WTC11 (cell line): ENCODE results near the gene GOLGA3. TPM values are rescaled to one million over a fixed set of nuclear protein-coding genes. Genes with fewer than 3 reads are reported as not detected.
A peak's percentile ranks its signal among the peaks of the same experiment; 100 is the strongest.

Experiments
- ATAC-seq: fragments of 200-7000 bp; cut with Tn5 transposase; 2 replicates; pipeline ENCODE4 v1.10.0; 2021; ENCODE audit warnings: mild to moderate bottlenecking, moderate library complexity
- CTCF ChIA-PET: fragments of 300-600 bp; sonication (Branson Sonifier 250); formaldehyde crosslinking; loops from one replicate; lab custom pipeline; 2021; ENCODE audit warnings: antibody characterized with exemption; lab: Charles Lee
- POLR2A ChIA-PET: fragments of 350-600 bp; sonication (Branson Sonifier 250); formaldehyde crosslinking; loops from one replicate; lab custom pipeline; 2021; ENCODE audit warnings: antibody characterized with exemption; lab: Charles Lee
- DNase-seq: peaks from one replicate; pipeline ENCODE4 v3.0.0; 2021; ENCODE audit warnings: low spot score
- H3K27ac Mint-ChIP-seq: 2 replicates; pipeline ENCODE4 v1.8.0; 2021; ENCODE audit warnings: mixed read lengths
- H3K27me3 Mint-ChIP-seq: 2 replicates; pipeline ENCODE4 v1.8.0; 2021; ENCODE audit warnings: low read depth, mild to moderate bottlenecking, moderate library complexity, mixed read lengths
- H3K36me3 Mint-ChIP-seq: 2 replicates; pipeline ENCODE4 v1.8.0; 2021; ENCODE audit warnings: mixed read lengths
- H3K4me1 Mint-ChIP-seq: 2 replicates; pipeline ENCODE4 v1.8.0; 2022; ENCODE audit warnings: mixed read lengths
- H3K4me3 Mint-ChIP-seq: 2 replicates; pipeline ENCODE4 v1.8.0; 2021; ENCODE audit warnings: mild to moderate bottlenecking, moderate library complexity, mixed read lengths
- H3K9me3 Mint-ChIP-seq: 2 replicates; pipeline ENCODE4 v1.8.0; 2021; ENCODE audit warnings: mixed read lengths
- CBFB ChIP-seq: sonication (generic); formaldehyde crosslinking; IDR thresholded peaks from 2 replicates; pipeline ENCODE4 v1.8.1; 2022; ENCODE audit warnings: mild to moderate bottlenecking, low read depth, missing genetic modification reagents
- CDX4 ChIP-seq: fragments of 250-450 bp; sonication (Bioruptor Pico); IDR thresholded peaks from 2 replicates; pipeline ENCODE4 v1.9.0; 2021; ENCODE audit warnings: moderate library complexity, mild to moderate bottlenecking, inconsistent platforms, borderline replicate concordance
- CREB1 ChIP-seq: sonication (generic); formaldehyde crosslinking; IDR thresholded peaks from 2 replicates; pipeline ENCODE4 v1.8.0; 2023; ENCODE audit warnings: mild to moderate bottlenecking, missing genetic modification reagents
- ETV6 ChIP-seq: sonication (generic); formaldehyde crosslinking; IDR thresholded peaks from 2 replicates; pipeline ENCODE4 v1.8.1; 2022; ENCODE audit warnings: mild to moderate bottlenecking, missing genetic modification reagents
- FOXJ3 ChIP-seq: sonication (generic); formaldehyde crosslinking; IDR thresholded peaks from 2 replicates; pipeline ENCODE4 v1.9.0; 2021; ENCODE audit warnings: missing genetic modification reagents, mild to moderate bottlenecking, borderline replicate concordance
- FOXK1 ChIP-seq: sonication (generic); formaldehyde crosslinking; IDR thresholded peaks from 2 replicates; pipeline ENCODE4 v1.8.0; 2022; ENCODE audit warnings: mild to moderate bottlenecking, moderate library complexity, missing genetic modification reagents
- GABPB1 ChIP-seq: sonication (generic); formaldehyde crosslinking; IDR thresholded peaks from 2 replicates; pipeline ENCODE4 v1.8.1; 2023; ENCODE audit warnings: mild to moderate bottlenecking, missing genetic modification reagents
- JUN ChIP-seq: sonication (generic); formaldehyde crosslinking; IDR thresholded peaks from 2 replicates; pipeline ENCODE4 v1.8.0; 2023; ENCODE audit warnings: mild to moderate bottlenecking, missing genetic modification reagents
- MXD4 ChIP-seq: fragments of 250-450 bp; sonication (Bioruptor Pico); IDR thresholded peaks from 2 replicates; pipeline ENCODE4 v1.8.0; 2021; ENCODE audit warnings: mild to moderate bottlenecking, moderate library complexity, borderline replicate concordance
- NFATC4 ChIP-seq: fragments of 250-450 bp; sonication (Bioruptor Pico); IDR thresholded peaks from 2 replicates; pipeline ENCODE4 v1.9.0; 2021; ENCODE audit warnings: mild to moderate bottlenecking
- NFYB ChIP-seq: sonication (generic); formaldehyde crosslinking; conservative IDR thresholded peaks from 2 replicates; pipeline ENCODE4 v1.8.0; 2022; ENCODE audit warnings: low read depth, missing genetic modification reagents
- NR3C1 ChIP-seq: sonication (generic); formaldehyde crosslinking; conservative IDR thresholded peaks from 2 replicates; pipeline ENCODE4 v1.8.1; 2023; ENCODE audit warnings: low read depth, mild to moderate bottlenecking, missing genetic modification reagents
- RORB ChIP-seq: fragments of 250-450 bp; sonication (Bioruptor Pico); IDR thresholded peaks from 2 replicates; pipeline ENCODE4 v1.9.0; 2021; ENCODE audit warnings: mild to moderate bottlenecking
- SOX15 ChIP-seq: fragments of 250-450 bp; sonication (Bioruptor Pico); IDR thresholded peaks from 2 replicates; pipeline ENCODE4 v1.9.0; 2021; ENCODE audit warnings: mild to moderate bottlenecking
- TCF7 ChIP-seq: sonication (generic); formaldehyde crosslinking; IDR thresholded peaks from 2 replicates; pipeline ENCODE4 v1.8.0; 2022; ENCODE audit warnings: mild to moderate bottlenecking, low read depth, missing genetic modification reagents, moderate library complexity
- TEAD4 ChIP-seq: sonication (generic); formaldehyde crosslinking; IDR thresholded peaks from 2 replicates; pipeline ENCODE4 v1.8.0; 2022; ENCODE audit warnings: mild to moderate bottlenecking, missing genetic modification reagents
- TP53 ChIP-seq: sonication (generic); formaldehyde crosslinking; IDR thresholded peaks from 2 replicates; pipeline ENCODE4 v1.8.1; 2023; ENCODE audit warnings: mild to moderate bottlenecking, missing genetic modification reagents
- ZNF219 ChIP-seq: sonication (generic); formaldehyde crosslinking; IDR thresholded peaks from 2 replicates; pipeline ENCODE4 v1.8.0; 2023; ENCODE audit warnings: missing genetic modification reagents, mild to moderate bottlenecking, borderline replicate concordance
- ZNF396 ChIP-seq: fragments of 250-450 bp; sonication (Bioruptor Pico); IDR thresholded peaks from 2 replicates; pipeline ENCODE4 v1.8.0; 2021; ENCODE audit warnings: mild to moderate bottlenecking, moderate library complexity, borderline replicate concordance
- ZNF423 ChIP-seq: fragments of 250-450 bp; sonication (Bioruptor Pico); IDR thresholded peaks from 2 replicates; pipeline ENCODE4 v2.1.2; 2022; ENCODE audit warnings: mild to moderate bottlenecking, moderate library complexity
- ZSCAN18 ChIP-seq: fragments of 250-450 bp; sonication (Bioruptor Pico); IDR thresholded peaks from 2 replicates; pipeline ENCODE4 v2.1.2; 2022; ENCODE audit warnings: mild to moderate bottlenecking, moderate library complexity
- total RNA-seq: library from RNA; stranded (reverse); gene quantifications from 3 replicates; pipeline ENCODE4 v1.2.3, GENCODE V29; 2021
- TF ChIP-seq, protein P1 (sequence below): sonication (generic); formaldehyde crosslinking; IDR thresholded peaks from 2 replicates; pipeline ENCODE4 v1.8.1; 2022; ENCODE audit warnings: mild to moderate bottlenecking, moderate library complexity, missing genetic modification reagents
- TF ChIP-seq, protein P2 (sequence below): sonication (generic); formaldehyde crosslinking; IDR thresholded peaks from 2 replicates; pipeline ENCODE4 v1.8.1; 2023; ENCODE audit warnings: mild to moderate bottlenecking, missing genetic modification reagents
- TF ChIP-seq, protein P3 (sequence below): sonication (generic); formaldehyde crosslinking; IDR thresholded peaks from 2 replicates; pipeline ENCODE4 v1.8.0; 2022; ENCODE audit warnings: mild to moderate bottlenecking, missing genetic modification reagents
- TF ChIP-seq, protein P4 (sequence below): sonication (generic); formaldehyde crosslinking; IDR thresholded peaks from 2 replicates; pipeline ENCODE4 v1.8.1; 2022; ENCODE audit warnings: mild to moderate bottlenecking, missing genetic modification reagents, moderate library complexity, borderline replicate concordance
- TF ChIP-seq, protein P5 (sequence below): sonication (generic); formaldehyde crosslinking; IDR thresholded peaks from 2 replicates; pipeline ENCODE4 v1.8.1; 2023; ENCODE audit warnings: mild to moderate bottlenecking, moderate library complexity, missing genetic modification reagents
- TF ChIP-seq, protein P6 (sequence below): sonication (generic); formaldehyde crosslinking; IDR thresholded peaks from 2 replicates; pipeline ENCODE4 v1.8.1; 2023; ENCODE audit warnings: mild to moderate bottlenecking, missing genetic modification reagents, moderate library complexity
- TF ChIP-seq, protein P7 (sequence below): sonication (generic); formaldehyde crosslinking; IDR thresholded peaks from 2 replicates; pipeline ENCODE4 v1.8.0; 2023; ENCODE audit warnings: missing genetic modification reagents

GOLGA3 gene
- total RNA-seq, 1 experiment from 2014 or later: 47.8 TPM

DNA sequence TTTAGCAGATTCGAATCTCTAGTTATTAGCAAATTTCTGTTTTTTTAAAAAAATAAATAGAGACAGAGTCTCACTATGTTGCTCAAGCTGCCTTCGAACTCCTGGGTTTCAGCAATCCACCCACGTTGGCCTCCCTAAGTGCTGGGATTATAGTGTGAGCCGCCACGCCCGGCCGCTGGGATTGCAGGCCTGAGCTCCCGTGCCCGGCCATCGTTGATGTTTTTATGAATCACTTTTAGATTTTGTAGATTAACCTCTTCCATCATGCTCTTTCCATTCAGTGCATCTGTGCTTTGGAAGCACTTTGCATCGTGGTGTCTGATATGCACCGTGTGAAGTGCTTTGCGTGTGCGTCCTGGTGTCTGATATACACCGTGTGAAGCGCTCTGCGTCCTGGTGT is 97.1 kb downstream of the GOLGA3 start:
- ATAC-seq: no peak

GRCh38 chr12:132730353-132730752 is 98.3 kb downstream of the GOLGA3 start:
- ChIA-PET POLR2A (no interaction called here), CTCF (interaction anchor here (1.7 kb wide), 1 partner anchor 174 kb away, joined by 4 read pairs; no protein-coding TSS in a partner anchor)
- Mint-ChIP-seq H3K27ac (peak overlapping the region; percentile 45; the same call in 1 of the 2 replicates), H3K36me3 (peaks cover 90% of the 10 kb centered on the region), H3K27me3 (no peaks in the 10 kb centered on the region), H3K4me3 (no peak overlapping the region), H3K9me3 (peaks cover 7% of the 10 kb centered on the region), H3K4me1 (peaks cover 7% of the 10 kb centered on the region; the same call in 1 of the 2 replicates)
- ATAC-seq: no peak
- no peak for DNase-seq
- TF ChIP-seq CBFB (CRISPR knock-in tag) (no peak), TEAD4 (CRISPR knock-in tag) (no peak), NR3C1 (CRISPR knock-in tag) (no peak), CDX4 (CRISPR knock-in tag) (no peak), FOXK1 (CRISPR knock-in tag) (no peak), ETV6 (CRISPR knock-in tag) (no peak), ZSCAN18 (CRISPR knock-in tag) (no peak), FOXJ3 (CRISPR knock-in tag) (no peak), JUN (CRISPR knock-in tag) (no peak), CREB1 (no peak), NFYB (CRISPR knock-in tag) (no peak)
- TF ChIP-seq, protein P1, sequence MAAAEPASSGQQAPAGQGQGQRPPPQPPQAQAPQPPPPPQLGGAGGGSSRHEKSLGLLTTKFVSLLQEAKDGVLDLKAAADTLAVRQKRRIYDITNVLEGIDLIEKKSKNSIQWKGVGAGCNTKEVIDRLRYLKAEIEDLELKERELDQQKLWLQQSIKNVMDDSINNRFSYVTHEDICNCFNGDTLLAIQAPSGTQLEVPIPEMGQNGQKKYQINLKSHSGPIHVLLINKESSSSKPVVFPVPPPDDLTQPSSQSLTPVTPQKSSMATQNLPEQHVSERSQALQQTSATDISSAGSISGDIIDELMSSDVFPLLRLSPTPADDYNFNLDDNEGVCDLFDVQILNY: no peak
- TF ChIP-seq, protein P2, sequence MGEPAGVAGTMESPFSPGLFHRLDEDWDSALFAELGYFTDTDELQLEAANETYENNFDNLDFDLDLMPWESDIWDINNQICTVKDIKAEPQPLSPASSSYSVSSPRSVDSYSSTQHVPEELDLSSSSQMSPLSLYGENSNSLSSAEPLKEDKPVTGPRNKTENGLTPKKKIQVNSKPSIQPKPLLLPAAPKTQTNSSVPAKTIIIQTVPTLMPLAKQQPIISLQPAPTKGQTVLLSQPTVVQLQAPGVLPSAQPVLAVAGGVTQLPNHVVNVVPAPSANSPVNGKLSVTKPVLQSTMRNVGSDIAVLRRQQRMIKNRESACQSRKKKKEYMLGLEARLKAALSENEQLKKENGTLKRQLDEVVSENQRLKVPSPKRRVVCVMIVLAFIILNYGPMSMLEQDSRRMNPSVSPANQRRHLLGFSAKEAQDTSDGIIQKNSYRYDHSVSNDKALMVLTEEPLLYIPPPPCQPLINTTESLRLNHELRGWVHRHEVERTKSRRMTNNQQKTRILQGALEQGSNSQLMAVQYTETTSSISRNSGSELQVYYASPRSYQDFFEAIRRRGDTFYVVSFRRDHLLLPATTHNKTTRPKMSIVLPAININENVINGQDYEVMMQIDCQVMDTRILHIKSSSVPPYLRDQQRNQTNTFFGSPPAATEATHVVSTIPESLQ (CRISPR knock-in tag): no peak
- TF ChIP-seq, protein P3, sequence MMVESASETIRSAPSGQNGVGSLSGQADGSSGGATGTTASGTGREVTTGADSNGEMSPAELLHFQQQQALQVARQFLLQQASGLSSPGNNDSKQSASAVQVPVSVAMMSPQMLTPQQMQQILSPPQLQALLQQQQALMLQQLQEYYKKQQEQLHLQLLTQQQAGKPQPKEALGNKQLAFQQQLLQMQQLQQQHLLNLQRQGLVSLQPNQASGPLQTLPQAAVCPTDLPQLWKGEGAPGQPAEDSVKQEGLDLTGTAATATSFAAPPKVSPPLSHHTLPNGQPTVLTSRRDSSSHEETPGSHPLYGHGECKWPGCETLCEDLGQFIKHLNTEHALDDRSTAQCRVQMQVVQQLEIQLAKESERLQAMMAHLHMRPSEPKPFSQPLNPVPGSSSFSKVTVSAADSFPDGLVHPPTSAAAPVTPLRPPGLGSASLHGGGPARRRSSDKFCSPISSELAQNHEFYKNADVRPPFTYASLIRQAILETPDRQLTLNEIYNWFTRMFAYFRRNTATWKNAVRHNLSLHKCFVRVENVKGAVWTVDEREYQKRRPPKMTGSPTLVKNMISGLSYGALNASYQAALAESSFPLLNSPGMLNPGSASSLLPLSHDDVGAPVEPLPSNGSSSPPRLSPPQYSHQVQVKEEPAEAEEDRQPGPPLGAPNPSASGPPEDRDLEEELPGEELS: no peak

More for the DNA sequence above, 97.1 kb downstream of the GOLGA3 start:
- CTCF ChIA-PET: interaction anchor here (1.7 kb wide), 1 partner anchor 173 kb away, joined by 4 read pairs; no protein-coding TSS in a partner anchor
- peaks cover 7% of the 10 kb centered on the region; the same call in 1 of the 2 replicates for H3K4me1 Mint-ChIP-seq
- no peak for TF ChIP-seq NFATC4 (CRISPR knock-in tag)
- no peak for TF ChIP-seq ZNF396 (CRISPR knock-in tag)
- TF ChIP-seq, protein P4, sequence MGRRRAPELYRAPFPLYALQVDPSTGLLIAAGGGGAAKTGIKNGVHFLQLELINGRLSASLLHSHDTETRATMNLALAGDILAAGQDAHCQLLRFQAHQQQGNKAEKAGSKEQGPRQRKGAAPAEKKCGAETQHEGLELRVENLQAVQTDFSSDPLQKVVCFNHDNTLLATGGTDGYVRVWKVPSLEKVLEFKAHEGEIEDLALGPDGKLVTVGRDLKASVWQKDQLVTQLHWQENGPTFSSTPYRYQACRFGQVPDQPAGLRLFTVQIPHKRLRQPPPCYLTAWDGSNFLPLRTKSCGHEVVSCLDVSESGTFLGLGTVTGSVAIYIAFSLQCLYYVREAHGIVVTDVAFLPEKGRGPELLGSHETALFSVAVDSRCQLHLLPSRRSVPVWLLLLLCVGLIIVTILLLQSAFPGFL (CRISPR knock-in tag): no peak
- no peak for TF ChIP-seq MXD4 (CRISPR knock-in tag)
- no peak for TF ChIP-seq GABPB1 (CRISPR knock-in tag)
- TF ChIP-seq, protein P5, sequence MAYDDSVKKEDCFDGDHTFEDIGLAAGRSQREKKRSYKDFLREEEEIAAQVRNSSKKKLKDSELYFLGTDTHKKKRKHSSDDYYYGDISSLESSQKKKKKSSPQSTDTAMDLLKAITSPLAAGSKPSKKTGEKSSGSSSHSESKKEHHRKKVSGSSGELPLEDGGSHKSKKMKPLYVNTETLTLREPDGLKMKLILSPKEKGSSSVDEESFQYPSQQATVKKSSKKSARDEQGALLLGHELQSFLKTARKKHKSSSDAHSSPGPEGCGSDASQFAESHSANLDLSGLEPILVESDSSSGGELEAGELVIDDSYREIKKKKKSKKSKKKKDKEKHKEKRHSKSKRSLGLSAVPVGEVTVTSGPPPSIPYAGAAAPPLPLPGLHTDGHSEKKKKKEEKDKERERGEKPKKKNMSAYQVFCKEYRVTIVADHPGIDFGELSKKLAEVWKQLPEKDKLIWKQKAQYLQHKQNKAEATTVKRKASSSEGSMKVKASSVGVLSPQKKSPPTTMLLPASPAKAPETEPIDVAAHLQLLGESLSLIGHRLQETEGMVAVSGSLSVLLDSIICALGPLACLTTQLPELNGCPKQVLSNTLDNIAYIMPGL (CRISPR knock-in tag): no peak
- TF ChIP-seq, protein P6, sequence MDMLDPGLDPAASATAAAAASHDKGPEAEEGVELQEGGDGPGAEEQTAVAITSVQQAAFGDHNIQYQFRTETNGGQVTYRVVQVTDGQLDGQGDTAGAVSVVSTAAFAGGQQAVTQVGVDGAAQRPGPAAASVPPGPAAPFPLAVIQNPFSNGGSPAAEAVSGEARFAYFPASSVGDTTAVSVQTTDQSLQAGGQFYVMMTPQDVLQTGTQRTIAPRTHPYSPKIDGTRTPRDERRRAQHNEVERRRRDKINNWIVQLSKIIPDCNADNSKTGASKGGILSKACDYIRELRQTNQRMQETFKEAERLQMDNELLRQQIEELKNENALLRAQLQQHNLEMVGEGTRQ (CRISPR knock-in tag): no peak
- TF ChIP-seq SOX15: no peak
- no peak for TF ChIP-seq FOXJ3 (CRISPR knock-in tag)
- no peak for TF ChIP-seq RORB
- no peak for TF ChIP-seq ZNF219 (CRISPR knock-in tag)
- TF ChIP-seq ZNF423 (CRISPR knock-in tag): no peak
- TF ChIP-seq TCF7 (CRISPR knock-in tag): no peak
- TF ChIP-seq TP53 (CRISPR knock-in tag): no peak
- no peak for TF ChIP-seq CREB1
- TF ChIP-seq, protein P7, sequence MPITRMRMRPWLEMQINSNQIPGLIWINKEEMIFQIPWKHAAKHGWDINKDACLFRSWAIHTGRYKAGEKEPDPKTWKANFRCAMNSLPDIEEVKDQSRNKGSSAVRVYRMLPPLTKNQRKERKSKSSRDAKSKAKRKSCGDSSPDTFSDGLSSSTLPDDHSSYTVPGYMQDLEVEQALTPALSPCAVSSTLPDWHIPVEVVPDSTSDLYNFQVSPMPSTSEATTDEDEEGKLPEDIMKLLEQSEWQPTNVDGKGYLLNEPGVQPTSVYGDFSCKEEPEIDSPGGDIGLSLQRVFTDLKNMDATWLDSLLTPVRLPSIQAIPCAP (CRISPR knock-in tag): no peak
- no peak for TF ChIP-seq JUN (CRISPR knock-in tag)
- TF ChIP-seq FOXK1 (CRISPR knock-in tag): no peak
- TF ChIP-seq, all 79 proteins: peak for 0
- no peaks in the 10 kb centered on the region for H3K27me3 Mint-ChIP-seq
- POLR2A ChIA-PET: no interaction called here
- peaks cover 90% of the 10 kb centered on the region for H3K36me3 Mint-ChIP-seq
- no peak overlapping the region for H3K27ac Mint-ChIP-seq
- no peak for DNase-seq
- peaks cover 7% of the 10 kb centered on the region for H3K9me3 Mint-ChIP-seq
- no peak overlapping the region for H3K4me3 Mint-ChIP-seq
